PC-9 (cell line): ENCODE results near the gene GPS2. TPM values are rescaled to one million over a fixed set of nuclear protein-coding genes. Genes with fewer than 3 reads are reported as not detected.

ENCODE experiments used
- BruUV-seq: library from RNA; stranded (reverse); fragments of 400-500 nt; replicated peaks from 2 replicates; lab custom pipeline; 2021; lab: Mats Ljungman, UMichigan
- CTCF ChIA-PET: fragments of 300-600 bp; sonication (Branson Sonifier 250); formaldehyde crosslinking; loops from one replicate; lab custom pipeline; 2022; ENCODE audit warnings: antibody characterized with exemption; lab: Charles Lee
- POLR2A ChIA-PET: fragments of 300-600 bp; sonication (Branson Sonifier 250); formaldehyde crosslinking; loops from one replicate; lab custom pipeline; 2022; ENCODE audit warnings: antibody characterized with exemption; ENCODE audit not compliant: unreplicated experiment; lab: Charles Lee
- DNase-seq, 2 experiments: peaks; one replicate each; pipeline versions ENCODE4 v3.0.0 to v3.0.0-alpha.2; 2015 to 2022; ENCODE audit warnings: mixed read lengths in 1 of 2
- H2AFZ ChIP-seq: fragments of 200-600 bp; sonication (generic); 2 replicates; pipeline ENCODE4 v1.8.1; 2017; ENCODE audit warnings: antibody characterized with exemption
- H3F3A ChIP-seq: fragments of 200-600 bp; sonication (generic); 2 replicates; pipeline ENCODE4 v1.8.1; 2017; ENCODE audit warnings: antibody characterized with exemption, mild to moderate bottlenecking, low read depth; ENCODE audit not compliant: insufficient read depth
- H3K27ac ChIP-seq: fragments of 200-600 bp; sonication (generic); 2 replicates; pipeline ENCODE4 v1.6.1; 2016; ENCODE audit warnings: mixed run types
- H3K27me3 ChIP-seq: fragments of 200-600 bp; sonication (generic); 2 replicates; pipeline ENCODE4 v1.6.1; 2016; ENCODE audit warnings: low read depth, mixed run types; ENCODE audit not compliant: insufficient read depth
- H3K36me3 ChIP-seq: fragments of 200-600 bp; sonication (generic); 2 replicates; pipeline ENCODE4 v1.6.1; 2016; ENCODE audit warnings: low read depth, mixed run types
- H3K4me1 ChIP-seq: fragments of 200-600 bp; sonication (generic); replicated peaks from 2 replicates; pipeline ENCODE4 v1.6.1; 2016; ENCODE audit warnings: mixed run types; ENCODE audit not compliant: insufficient read depth
- H3K4me2 ChIP-seq: fragments of 200-600 bp; sonication (generic); 2 replicates; pipeline ENCODE4 v1.6.1; 2017; ENCODE audit warnings: mixed run types
- H3K4me3 ChIP-seq: fragments of 200-600 bp; sonication (generic); 2 replicates; pipeline ENCODE4 v1.6.1; 2016; ENCODE audit warnings: mixed run types
- H3K79me2 ChIP-seq: fragments of 200-600 bp; sonication (generic); 2 replicates; pipeline ENCODE4 v1.6.1; 2017; ENCODE audit warnings: low read depth, mixed run types
- H3K9me2 ChIP-seq: fragments of 200-600 bp; sonication (generic); 2 replicates; pipeline ENCODE4 v1.8.1; 2017; ENCODE audit warnings: mild to moderate bottlenecking; ENCODE audit not compliant: insufficient read depth
- H3K9me3 ChIP-seq: fragments of 200-600 bp; sonication (generic); 2 replicates; pipeline ENCODE4 v1.8.1; 2016; ENCODE audit warnings: low read depth; ENCODE audit not compliant: insufficient read depth
- H4K20me1 ChIP-seq: fragments of 200-600 bp; sonication (generic); 2 replicates; pipeline ENCODE4 v1.8.1; 2017; ENCODE audit not compliant: insufficient read depth
- EZH2 ChIP-seq: fragments of 200-600 bp; sonication (generic); IDR thresholded peaks from 2 replicates; pipeline ENCODE4 v1.8.0; 2017; ENCODE audit warnings: antibody characterized with exemption, low read depth
- intact Hi-C: fragments of 100-400 bp; cut with micrococcal nuclease; formaldehyde crosslinking; loops from one replicate; pipeline ENCODE4 v1.10.0; 2022; ENCODE audit not compliant: unreplicated experiment
- total RNA-seq: library from RNA; stranded (reverse); gene quantifications from 2 replicates; pipeline ENCODE4 v1.2.3, GENCODE V29; 2021
- TF ChIP-seq, protein P1 (sequence below): fragments of 200-600 bp; sonication (generic); conservative IDR thresholded peaks from 2 replicates; pipeline ENCODE4 v1.6.1; 2017; ENCODE audit warnings: mixed run types, antibody characterized with exemption, mild to moderate bottlenecking, moderate library complexity

GPS2 gene
- total RNA-seq, 1 experiment from 2014 or later = 61.3 TPM

DNA sequence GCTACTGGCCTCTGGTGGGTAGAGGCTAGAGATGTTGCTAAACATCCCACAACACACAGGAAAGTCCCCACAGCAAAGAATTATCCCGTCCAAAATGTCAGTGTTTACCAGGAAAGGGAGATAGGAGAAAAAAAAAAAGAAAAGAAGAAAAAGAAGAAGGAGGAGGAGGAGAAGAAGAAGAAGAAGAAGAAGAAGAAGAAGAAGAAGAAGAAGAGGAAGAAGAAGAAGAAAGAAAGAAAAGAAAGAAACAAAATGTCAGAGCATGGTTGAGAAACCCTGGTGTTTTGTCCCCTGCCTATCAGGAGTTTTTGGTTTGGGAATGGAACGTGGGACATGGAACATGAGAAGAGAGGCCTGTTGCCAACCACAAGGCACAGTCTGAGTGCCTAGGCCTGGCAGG is 42.2 kb upstream of the GPS2 start:
- Histone ChIP-seq H3K79me2 (peaks cover 24% of the 10 kb centered on the region), H3K4me1 (peaks cover 21% of the 10 kb centered on the region; the same call in 1 of the 2 replicates), H3K9me2 (no peaks in the 10 kb centered on the region), H3K27ac (no peak overlapping the region), H3K4me2 (no peak overlapping the region), H3K27me3 (no peaks in the 10 kb centered on the region), H4K20me1 (peaks cover 15% of the 10 kb centered on the region), H2AFZ (no peak overlapping the region), H3K36me3 (no peaks in the 10 kb centered on the region), H3K4me3 (no peak overlapping the region), H3F3A (peaks cover 12% of the 10 kb centered on the region; the same call in 1 of the 2 replicates), H3K9me3 (no peaks in the 10 kb centered on the region)
- intact Hi-C loops = loop anchor here (2.0 to 5.0 kb wide), 3 partner anchors 23 to 331 kb away; partner anchors contain the start of genes TNK1 and WRAP53
- CTCF ChIA-PET = no interaction called here
- no peak for TF ChIP-seq EZH2
- TF ChIP-seq, protein P1, sequence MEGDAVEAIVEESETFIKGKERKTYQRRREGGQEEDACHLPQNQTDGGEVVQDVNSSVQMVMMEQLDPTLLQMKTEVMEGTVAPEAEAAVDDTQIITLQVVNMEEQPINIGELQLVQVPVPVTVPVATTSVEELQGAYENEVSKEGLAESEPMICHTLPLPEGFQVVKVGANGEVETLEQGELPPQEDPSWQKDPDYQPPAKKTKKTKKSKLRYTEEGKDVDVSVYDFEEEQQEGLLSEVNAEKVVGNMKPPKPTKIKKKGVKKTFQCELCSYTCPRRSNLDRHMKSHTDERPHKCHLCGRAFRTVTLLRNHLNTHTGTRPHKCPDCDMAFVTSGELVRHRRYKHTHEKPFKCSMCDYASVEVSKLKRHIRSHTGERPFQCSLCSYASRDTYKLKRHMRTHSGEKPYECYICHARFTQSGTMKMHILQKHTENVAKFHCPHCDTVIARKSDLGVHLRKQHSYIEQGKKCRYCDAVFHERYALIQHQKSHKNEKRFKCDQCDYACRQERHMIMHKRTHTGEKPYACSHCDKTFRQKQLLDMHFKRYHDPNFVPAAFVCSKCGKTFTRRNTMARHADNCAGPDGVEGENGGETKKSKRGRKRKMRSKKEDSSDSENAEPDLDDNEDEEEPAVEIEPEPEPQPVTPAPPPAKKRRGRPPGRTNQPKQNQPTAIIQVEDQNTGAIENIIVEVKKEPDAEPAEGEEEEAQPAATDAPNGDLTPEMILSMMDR = no peak
- POLR2A ChIA-PET = interaction anchor here (0.6 kb wide), 1 partner anchor 35 kb away, joined by 3 read pairs; no protein-coding TSS in a partner anchor
- no peak for DNase-seq
- BruUV-seq = no TSS peak

DNA sequence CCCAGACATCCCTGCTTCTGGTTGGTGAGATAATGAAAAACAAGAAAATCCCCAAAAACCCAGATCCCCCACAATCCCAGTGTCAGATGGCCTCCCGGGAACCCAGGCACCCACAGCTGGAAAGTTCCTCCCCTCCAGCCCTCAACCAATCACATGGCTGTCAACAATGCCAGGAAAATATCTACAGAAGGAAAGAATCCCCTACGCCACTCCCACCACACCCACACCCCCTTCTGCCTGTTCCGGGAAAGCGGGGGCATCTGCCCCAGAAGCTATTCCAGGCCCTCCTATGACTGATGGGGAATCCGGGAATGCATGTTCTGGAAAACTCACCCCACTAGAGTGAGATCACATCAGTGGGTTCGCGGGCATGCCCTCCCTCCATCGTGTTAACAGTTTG is 41.6 kb upstream of the GPS2 start:
- Histone ChIP-seq H3K4me1 (peaks cover 21% of the 10 kb centered on the region; the same call in 1 of the 2 replicates), H3K9me2 (no peaks in the 10 kb centered on the region), H4K20me1 (peaks cover 15% of the 10 kb centered on the region), H3K79me2 (peaks cover 25% of the 10 kb centered on the region), H3K36me3 (no peaks in the 10 kb centered on the region), H3K9me3 (no peaks in the 10 kb centered on the region), H3F3A (peaks cover 16% of the 10 kb centered on the region; the same call in 1 of the 2 replicates), H3K4me2 (no peak overlapping the region), H3K27ac (no peak overlapping the region), H3K27me3 (no peaks in the 10 kb centered on the region), H3K4me3 (no peak overlapping the region), H2AFZ (no peak overlapping the region)
- ChIA-PET POLR2A (interaction anchor here (0.6 kb wide), 2 partner anchors 203 to 357 kb away, joined by 3 to 6 read pairs; no protein-coding TSS in a partner anchor), CTCF (interaction anchor here (0.7 to 1.1 kb wide), 2 partner anchors 151 to 321 kb away, joined by 3 read pairs; partner anchors contain the start of gene SLC16A13)
- intact Hi-C loops = loop anchor here (1.0 to 5.0 kb wide), 5 partner anchors 24 to 332 kb away; partner anchors contain the start of genes SENP3, TMEM102, TNK1 and WRAP53
- no peak for TF ChIP-seq EZH2
- TF ChIP-seq, protein P1 = no peak
- no TSS peak for BruUV-seq
- no peak for DNase-seq

DNA sequence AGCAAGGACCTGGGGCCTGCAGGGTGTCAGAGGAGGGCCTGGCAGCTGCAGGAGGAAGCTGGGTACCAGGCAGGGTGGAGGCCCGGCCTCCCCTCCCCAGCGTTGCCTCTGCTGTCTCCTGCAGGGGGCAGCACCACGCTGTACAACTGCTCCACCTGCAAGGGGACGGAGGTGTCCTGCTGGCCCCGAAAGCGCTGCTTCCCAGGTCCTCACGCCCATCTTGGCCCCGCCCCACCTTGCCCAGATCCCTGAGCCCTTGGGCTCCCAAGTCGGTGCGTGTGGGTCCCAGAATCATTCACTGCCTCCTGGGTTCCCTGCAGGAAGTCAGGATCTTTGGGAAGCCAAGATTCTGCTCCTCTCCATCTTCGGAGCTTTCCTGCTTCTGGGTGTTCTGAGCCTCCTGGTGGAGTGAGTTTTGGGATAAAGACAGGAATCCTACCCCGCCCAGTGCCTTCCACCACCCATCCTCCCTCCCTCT is 41.0 kb upstream of the GPS2 start:
- Histone ChIP-seq H2AFZ (no peak overlapping the region), H4K20me1 (peaks cover 15% of the 10 kb centered on the region), H3K27ac (no peak overlapping the region), H3K4me2 (peak overlapping the region; percentile 50; the same call in 1 of the 2 replicates), H3K9me2 (no peaks in the 10 kb centered on the region), H3K36me3 (no peaks in the 10 kb centered on the region), H3K4me1 (peaks cover 21% of the 10 kb centered on the region; the same call in 1 of the 2 replicates), H3F3A (peaks cover 20% of the 10 kb centered on the region), H3K79me2 (peaks cover 28% of the 10 kb centered on the region), H3K4me3 (no peak overlapping the region), H3K9me3 (no peaks in the 10 kb centered on the region), H3K27me3 (no peaks in the 10 kb centered on the region)
- BruUV-seq = no TSS peak
- TF ChIP-seq, protein P1 = peak; percentile 77
- TF ChIP-seq EZH2 = no peak
- ChIA-PET POLR2A (interaction anchor here (0.6 to 1.0 kb wide), 3 partner anchors 48 to 358 kb away, joined by 3 to 6 read pairs (median 4); partner anchors contain the start of gene TMEM256), CTCF (interaction anchor here (0.6 to 1.6 kb wide), 5 partner anchors 85 to 320 kb away, joined by 3 to 6 read pairs (median 3); partner anchors contain the start of genes POLR2A and SLC16A13)
- peak; percentile 58 to 92 for DNase-seq
- intact Hi-C loops = loop anchor here (1.0 to 5.0 kb wide), 5 partner anchors 25 to 333 kb away; partner anchors contain the start of genes SENP3, TMEM102, TNK1 and WRAP53
